HG03432 (cell line): ENCODE results near the gene MEF2B.
A peak's percentile ranks its signal among the peaks of the same experiment; 100 is the strongest.
"Not testable (repeated sequence)": the region's sequence is repeated elsewhere in the genome, so short reads cannot be mapped to it uniquely, and the experiment has no call there.

Experiments used
- ATAC-seq: cut with Tn5 transposase; IDR thresholded peaks from one replicate; pipeline ENCODE4 v1.9.1; 2021; ENCODE audit warnings: mild to moderate bottlenecking, moderate library complexity; ENCODE audit not compliant: unreplicated experiment

The MEF2B gene

DNA sequence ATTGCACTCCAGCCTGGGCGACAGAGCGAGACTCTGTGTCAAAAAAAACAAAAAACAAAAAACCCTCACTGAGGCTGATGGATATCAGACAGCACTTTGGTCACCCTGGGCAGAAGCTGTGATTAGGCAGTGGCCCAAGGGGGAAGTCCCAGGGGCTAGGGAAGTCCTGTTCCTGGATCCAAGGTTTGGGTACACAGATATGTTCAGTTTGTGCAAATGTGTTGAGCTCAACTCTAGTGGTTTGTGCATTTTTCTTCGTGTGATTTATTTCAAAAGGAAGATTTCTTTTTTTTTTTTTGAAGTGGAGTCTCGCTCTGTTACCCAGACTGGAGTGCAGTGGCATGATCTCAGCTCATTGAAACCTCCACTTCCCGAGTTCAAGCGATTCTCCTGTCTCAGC is 12.3 kb downstream of the MEF2B start:
- ATAC-seq = no peak

- ATAC-seq = peak; percentile 66
Observed at GRCh38 chr19:19155495-19156219, 14.4 kb downstream of the MEF2B start.

DNA sequence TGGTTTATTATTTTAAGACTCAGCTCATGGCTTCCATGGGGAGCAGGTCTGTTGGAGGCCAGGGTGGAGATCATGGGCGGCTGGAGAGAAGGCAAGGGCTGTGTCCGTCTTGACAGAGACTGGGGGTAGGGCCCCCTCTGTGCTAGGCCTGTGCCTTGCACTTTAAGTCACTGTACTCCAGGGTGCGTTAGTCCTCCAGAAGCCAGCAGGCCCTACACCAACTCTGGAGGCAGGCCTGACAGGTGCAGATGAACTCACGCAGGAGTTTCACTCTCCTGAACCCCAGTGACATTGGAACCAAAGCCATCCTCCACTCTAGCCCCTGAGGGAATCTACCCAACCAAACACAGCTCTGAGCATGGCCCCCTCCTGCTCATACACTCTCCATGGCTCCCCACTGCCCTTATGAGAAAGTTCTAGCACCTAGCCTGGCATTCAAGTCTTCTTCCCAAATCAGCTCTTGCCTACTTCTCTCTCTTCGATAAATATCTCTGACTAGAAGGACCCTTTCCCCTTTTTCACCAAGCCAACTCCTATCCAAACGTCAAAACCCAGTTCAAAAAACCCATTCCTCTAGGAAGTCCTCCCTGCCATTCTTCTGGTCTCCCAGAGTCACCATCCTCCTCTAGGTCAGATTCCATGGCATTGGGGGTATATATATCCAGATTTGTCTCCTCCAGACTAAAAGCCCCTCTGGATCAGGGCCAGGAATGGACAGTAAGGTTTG is 15.1 kb downstream of the MEF2B start:
- ATAC-seq = no peak

DNA sequence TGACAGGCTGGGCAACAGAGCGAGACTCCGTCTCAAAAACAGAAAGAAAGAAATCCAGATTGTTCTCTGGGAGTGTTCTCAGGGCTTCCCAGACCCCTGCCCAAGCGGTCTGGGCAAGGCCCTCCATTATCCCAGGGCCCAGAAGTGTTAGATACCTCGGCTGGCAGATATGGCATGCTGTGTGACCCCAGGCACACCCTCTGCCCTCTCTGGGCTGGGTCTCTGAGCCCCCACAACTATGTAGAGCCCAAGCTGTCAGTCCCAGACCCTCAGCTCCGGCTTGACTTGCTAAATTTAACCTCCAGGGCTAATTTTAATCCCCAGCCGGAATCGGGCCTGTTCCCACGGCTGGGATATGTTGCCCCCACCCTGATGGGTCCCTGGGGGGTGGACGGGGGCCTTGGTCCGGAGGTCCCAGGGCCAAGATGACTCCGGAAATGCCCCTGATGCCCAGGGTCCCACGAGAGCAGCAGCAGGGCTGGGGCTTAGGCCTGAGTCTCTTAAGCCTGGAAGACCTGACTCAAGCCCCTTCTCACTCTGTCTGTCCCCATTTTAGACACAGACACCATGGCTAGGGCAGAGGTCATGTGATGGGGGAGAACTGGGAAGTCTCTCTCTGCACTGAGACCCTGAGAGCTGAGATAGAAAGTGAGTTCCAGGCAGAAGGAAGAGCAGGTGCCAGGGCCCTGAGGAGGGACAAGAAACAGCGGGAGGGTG is 17.2 kb downstream of the MEF2B start:
- ATAC-seq = no peak

GRCh38 chr19:19151418-19151817 is 18.6 kb downstream of the MEF2B start:
- peak; percentile 62 for ATAC-seq

- no peak for ATAC-seq
Observed at GRCh38 chr19:19149435-19149834, 20.6 kb downstream of the MEF2B start.

DNA sequence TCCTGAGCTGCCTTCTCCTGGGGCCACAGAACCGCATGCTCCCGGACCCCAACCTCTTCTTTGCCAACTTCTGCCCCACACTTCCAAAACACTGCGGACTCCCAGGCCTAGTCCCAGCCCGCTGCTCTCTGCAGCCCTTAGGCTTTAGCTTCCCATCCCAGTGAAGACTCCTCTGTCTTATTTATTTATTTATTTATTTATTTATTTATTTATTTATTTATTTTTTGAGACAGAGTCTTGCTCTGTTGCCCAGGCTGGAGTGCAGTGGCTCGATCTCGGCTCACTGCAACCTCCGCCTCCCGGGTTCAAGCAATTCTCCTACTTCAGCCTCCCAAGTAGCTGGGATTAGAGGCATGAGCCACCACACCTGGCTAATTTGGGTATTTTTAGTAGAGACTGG is 21.6 kb downstream of the MEF2B start:
- not testable (repeated sequence) for ATAC-seq

- no peak for ATAC-seq
Observed at GRCh38 chr19:19147344-19147743, 22.7 kb downstream of the MEF2B start.

DNA sequence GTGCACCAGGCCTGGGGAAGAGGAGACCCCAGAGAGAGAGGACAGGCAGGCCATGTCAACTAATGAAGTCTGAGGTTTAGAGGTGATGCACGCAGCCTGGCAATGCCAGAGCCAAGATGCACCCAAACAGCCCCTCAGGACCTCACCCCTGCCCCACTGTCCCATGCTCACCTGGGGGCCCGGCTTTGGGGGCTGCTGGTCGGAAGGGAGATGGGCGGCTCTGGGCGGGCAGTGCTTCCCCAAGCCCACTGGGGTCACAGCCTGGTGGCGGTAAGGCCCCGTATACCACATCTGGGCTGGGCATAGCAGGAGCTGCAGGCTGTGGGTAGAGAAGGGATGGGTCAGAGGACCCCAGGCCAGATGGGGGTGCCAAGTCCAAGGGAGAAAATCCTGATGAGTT is 23.2 kb downstream of the MEF2B start:
- no peak for ATAC-seq

DNA sequence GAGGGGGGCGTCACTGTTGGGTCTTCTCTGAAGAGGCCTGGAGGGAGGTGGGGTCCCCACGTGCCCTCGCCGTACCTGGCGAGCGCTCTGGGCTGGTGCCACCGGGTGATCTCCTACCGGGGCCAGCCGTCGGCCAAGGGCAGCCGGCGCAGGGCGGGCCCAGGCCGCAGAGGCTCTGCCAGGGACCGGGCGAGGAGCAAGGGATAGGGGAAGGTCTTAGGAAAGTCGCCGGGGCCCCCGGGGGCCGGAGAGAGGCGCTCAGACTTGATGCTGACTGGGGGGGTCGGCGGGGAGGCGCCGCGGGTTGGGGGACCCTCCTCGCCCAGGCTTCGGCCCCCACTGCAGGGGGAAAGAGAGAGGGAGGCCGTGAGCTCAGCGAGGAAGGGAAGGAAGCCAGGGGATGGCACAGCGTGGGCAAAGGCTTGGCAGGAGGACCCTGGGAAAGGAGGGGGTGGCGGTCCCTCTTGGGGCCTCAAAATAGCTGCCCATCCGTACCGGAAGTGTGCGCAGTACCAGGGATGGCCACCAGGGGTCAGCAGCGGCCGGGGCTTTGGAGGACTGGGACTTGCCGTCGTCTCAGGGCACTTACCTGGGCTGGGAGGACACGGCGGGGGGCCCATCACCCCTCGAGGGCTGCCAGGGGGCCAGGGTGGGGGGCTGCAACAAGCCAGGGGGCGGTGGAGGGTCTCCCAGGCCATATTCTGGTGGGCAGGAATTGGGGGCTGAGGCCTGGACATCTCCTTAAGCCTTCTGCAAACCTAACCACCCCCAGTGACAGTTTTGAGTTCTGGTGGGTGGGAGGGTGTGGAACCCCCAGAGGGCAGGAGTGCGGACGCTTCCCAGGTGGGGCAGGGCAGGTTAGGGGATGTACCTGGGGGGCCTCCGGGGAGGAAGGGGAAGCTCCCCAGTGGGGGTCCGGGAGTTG is 24.1 kb downstream of the MEF2B start:
- ATAC-seq = no peak

DNA sequence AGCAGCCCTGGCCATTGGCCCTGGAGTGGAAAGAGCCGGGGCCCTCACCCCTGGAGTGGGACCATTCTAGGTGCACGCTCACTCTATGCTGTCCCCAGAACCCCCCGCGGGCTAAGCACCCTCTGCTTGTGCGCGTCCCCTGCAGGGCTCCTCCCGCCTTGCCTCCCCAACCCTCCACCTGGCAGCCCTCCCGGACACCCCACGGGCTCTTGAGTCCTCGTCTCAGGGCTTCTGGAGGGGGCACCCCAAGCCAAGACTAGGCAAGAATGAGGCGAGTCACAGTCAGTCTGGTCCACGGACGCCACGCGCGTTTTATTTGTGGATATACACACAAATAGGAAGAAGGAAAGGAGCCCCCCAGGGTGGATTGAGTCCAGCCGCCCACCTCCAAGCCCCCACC is 24.8 kb downstream of the MEF2B start:
- ATAC-seq = no peak

GRCh38 chr19:19142347-19142746 is 27.7 kb downstream of the MEF2B start:
- ATAC-seq = no peak

DNA sequence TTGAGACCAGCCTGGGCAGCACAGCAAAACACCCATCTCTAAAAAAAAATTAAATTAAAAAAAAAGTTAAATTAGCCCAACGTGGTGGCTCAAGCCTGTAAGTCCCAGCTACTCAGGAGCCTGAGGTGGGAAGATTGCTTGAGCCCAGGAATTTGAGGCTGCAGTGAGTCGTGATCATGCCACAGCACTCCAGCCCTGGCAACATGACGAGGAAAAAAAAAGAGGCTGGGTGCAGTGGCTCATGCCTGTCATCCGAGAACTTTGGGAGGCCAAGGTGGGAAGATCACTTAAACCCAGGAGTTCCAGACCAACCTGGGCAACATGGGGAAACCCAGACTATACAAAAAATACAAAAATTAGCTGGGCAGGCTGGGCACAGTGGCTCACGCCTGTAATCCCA is 29.6 kb downstream of the MEF2B start:
- ATAC-seq = no peak

- ATAC-seq = no peak
Observed at GRCh38 chr19:19139876-19140229, 30.2 kb downstream of the MEF2B start.

GRCh38 chr19:19138109-19138981 is 31.7 kb downstream of the MEF2B start, which contains the start of gene TMEM161A:
Gene TMEM161A (minus strand): TSS chr19:19138478. CDS start chr19:19138428, 50 bp downstream.
- peak; percentile 96 for ATAC-seq

GRCh38 chr19:19137556-19138108 is 32.4 kb downstream of the MEF2B start:
- no peak for ATAC-seq

- ATAC-seq = not testable (repeated sequence)
Observed at GRCh38 chr19:19135713-19136112, 34.4 kb downstream of the MEF2B start.

DNA sequence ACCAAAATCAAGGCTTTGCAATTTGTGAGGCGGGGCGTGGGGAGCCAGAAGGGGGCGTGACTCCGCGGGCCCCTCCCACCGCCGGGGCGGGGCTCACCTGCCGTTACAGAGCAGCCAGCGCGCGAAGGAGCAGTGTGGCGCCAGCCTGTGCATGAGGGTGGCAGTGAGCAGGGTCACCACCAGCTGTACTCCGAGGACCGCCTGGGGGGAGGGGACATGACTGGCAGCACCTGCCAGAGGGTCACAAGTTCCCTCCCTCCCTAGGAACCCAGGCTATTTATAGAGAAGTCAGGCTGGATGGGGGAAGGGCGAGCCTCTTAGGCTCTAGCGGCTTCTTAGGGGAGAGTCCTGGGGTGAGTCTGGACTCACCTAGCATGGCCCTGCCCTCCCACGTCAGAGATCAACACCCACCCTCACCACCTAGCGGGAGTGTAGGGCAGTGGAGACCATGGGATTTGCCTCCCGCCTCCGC is 35.3 kb downstream of the MEF2B start:
- no peak for ATAC-seq

DNA sequence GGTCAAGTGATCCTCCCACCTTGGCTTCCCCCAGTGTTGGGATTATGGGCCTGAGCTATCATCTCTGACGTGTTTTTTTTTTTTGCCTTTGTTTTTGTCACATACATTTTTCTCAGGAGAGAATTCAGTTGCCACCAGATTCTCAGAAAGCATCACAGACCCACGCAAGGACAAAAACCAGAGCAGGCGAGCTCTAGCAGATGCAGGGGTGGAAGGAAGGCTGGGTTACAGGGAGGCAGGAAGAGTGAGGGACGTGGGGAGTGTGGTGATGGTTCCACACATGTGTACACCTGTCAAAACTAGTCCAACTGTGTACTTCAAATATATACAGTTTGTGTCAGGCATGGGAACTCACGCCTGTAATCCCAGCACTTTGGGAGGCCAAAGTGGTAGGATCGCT is 36.1 kb downstream of the MEF2B start:
- ATAC-seq = no peak
